Endometrial microvascular endothelial cells (primary cell): ENCODE measurements around the gene DOK4. TPM values are rescaled to one million over a fixed set of nuclear protein-coding genes. Genes with fewer than 3 reads are reported as not detected.

Experiments
- in situ Hi-C: cut with HindIII; loops from 2 replicates; pipeline ENCODE4 v1.10.0; 2017; ENCODE audit warnings: low sequenced_read_pairs, low pct_unique_long_range_greater_than_20kb; ENCODE audit errors: inconsistent ontology term
- total RNA-seq: library from RNA; depleted of rRNA; stranded (reverse); fragments of >200 nt; gene quantifications from one replicate; pipeline ENCODE4 v1.2.3, GENCODE V29; 2015; ENCODE audit errors: inconsistent ontology term

The DOK4 gene
- total RNA-seq, 1 donor from 2014 or later, result 13.5 TPM

DNA sequence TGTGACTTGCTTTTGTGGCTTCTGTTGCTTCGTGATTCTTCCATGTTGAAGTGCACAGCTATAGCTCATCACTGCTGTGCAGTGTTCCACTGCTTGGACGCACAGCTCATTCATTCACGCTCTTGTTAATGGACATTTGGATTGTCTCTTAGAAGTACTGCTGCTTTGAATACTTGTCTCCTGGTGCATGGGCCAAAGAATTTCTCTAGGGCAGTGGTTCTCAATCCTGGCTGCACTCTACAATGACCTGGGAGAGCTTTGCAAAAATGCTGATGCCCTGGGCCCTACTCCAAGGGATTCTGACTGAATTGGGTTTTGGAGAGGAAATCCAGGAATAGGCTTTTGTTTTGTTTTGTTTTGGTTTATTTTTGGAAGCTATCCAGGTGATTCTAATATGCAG is 61.7 kb downstream of the DOK4 start:
- in situ Hi-C loops, result no loop called here

DNA sequence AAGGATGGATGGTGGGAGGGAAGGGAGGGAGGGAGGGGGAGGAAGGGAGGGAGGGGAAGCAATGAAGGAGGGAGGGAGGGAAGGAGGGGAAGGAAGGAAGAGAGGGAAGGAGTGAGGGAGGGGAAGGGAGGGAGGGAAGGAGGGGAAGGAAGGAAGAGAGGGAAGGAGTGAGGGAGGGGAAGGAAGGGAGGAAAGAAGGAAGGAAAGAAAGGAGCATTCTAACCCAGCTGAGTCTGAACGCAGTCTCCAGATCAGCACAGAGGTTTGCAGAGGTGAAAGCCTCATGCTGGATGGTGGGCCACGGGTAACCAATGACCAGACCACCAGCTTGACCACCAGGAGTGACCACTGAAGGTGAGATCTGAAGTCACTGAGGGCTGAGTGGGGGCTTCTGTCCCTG is 63.1 kb downstream of the DOK4 start:
- in situ Hi-C loops, result no loop called here

DNA sequence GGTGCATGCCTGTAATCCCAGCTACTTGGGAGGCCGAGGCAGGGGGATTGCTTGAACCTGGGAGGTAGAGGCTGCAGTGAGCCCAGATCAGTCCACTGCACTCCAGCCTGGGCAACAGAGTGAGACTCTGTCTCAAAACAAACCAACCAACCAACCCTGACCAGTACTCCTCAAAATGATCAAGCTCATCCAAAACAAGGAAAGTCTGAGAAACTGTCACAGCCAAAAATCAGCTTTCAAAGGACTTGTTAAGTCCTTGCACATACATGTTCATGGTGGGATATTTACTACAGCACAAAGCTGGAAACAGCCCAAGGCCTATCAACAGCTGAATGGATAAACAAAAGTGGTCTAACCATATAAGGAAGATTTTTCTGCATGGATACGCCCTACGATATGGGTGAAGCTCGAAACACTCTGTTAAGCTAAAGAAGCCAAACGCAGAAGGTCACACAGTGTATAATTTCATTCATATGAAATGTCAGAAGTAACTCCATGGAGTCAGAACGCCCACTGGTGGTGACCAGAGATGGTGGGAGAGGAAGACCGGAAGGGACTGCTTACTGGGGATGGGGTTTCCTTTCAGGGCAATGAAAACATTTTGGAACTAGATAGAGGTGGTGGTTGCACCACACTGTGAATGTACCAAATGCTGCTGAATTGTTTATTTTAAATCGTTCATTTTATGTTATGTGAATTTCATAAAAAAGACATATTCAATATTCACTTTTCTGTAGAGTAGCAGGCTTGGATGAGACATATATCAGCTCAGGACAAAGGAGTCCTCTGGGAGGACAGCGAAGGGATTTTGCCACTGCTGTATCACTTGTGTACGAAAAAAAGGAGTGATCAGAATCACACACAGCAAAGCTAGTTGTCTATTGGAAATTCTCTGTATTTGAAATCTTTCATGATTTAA is 64.0 kb downstream of the DOK4 start:
- in situ Hi-C loops, result no loop called here

Other genes with a start within 250 kb of the DOK4 start
- 132 TPM for gene ARL2BP, start 241.2 kb downstream of the DOK4 start, total RNA-seq
- gene PLLP, start 201.8 kb downstream of the DOK4 start, total RNA-seq, result 0.56 TPM
- gene CCL22, start 127.7 kb downstream of the DOK4 start, total RNA-seq, result not detected
- 1.0 TPM for gene CX3CL1, start 114.0 kb downstream of the DOK4 start, total RNA-seq
- gene CCL17, start 81.7 kb downstream of the DOK4 start, total RNA-seq, result not detected
- 87.3 TPM for gene CIAPIN1, start 39.1 kb downstream of the DOK4 start, total RNA-seq
- 52.5 TPM for gene COQ9, start 39.0 kb downstream of the DOK4 start, total RNA-seq
- 114 TPM for gene POLR2C, start 23.8 kb downstream of the DOK4 start, total RNA-seq
- gene CCDC102A, start 50.1 kb upstream of the DOK4 start, total RNA-seq, result 9.8 TPM
- gene ADGRG5, start 56.1 kb upstream of the DOK4 start, total RNA-seq, result not detected
- 242 TPM for gene ADGRG1, start 142.1 kb upstream of the DOK4 start, total RNA-seq
- not detected for gene ADGRG3, start 181.8 kb upstream of the DOK4 start, total RNA-seq
- not detected for gene DRC7, start 208.3 kb upstream of the DOK4 start, total RNA-seq
- 43.4 TPM for gene KATNB1, start 249.3 kb upstream of the DOK4 start, total RNA-seq